Uterus (tissue), 4 donors: ENCODE measurements around the gene MED26. TPM values are rescaled to one million over a fixed set of nuclear protein-coding genes. Genes with fewer than 3 reads are reported as not detected.

ENCODE experiments used
- DNase-seq, 2 donors: peaks; one replicate each; pipeline ENCODE4 v3.0.0-alpha.2; 2019 to 2020
- H3K27ac ChIP-seq, 2 donors: fragments of 200-600 bp; sonication (generic); 1 replicate in 1 of 2; 2 replicates in 1 of 2; pipeline ENCODE4 v1.5.1; 2016 to 2018
- H3K27me3 ChIP-seq, 2 donors: fragments of 200-600 bp; sonication (generic); one replicate each; pipeline ENCODE4 v1.5.1; 2018 to 2019; ENCODE audit warnings: control low read depth in 1 of 2
- H3K36me3 ChIP-seq, 2 donors: fragments of 200-600 bp; sonication (generic); one replicate each; pipeline ENCODE4 v1.5.1; 2019; ENCODE audit warnings: control low read depth in 1 of 2
- H3K4me1 ChIP-seq, 2 donors: fragments of 200-600 bp; sonication (generic); one replicate each; pipeline ENCODE4 v1.5.1; 2018 to 2019; ENCODE audit warnings: control low read depth in 1 of 2
- H3K4me3 ChIP-seq, 2 donors: fragments of 200-600 bp; sonication (generic); 1 replicate in 1 of 2; 2 replicates in 1 of 2; pipeline ENCODE4 v1.5.1; 2018 to 2019; ENCODE audit warnings: mild to moderate bottlenecking in 1 of 2
- H3K9me3 ChIP-seq, 2 donors: fragments of 200-600 bp; sonication (generic); one replicate each; pipeline ENCODE4 v1.5.1; 2019; ENCODE audit warnings: control low read depth in 1 of 2
- POLR2A ChIP-seq, 2 donors: fragments of 450-650 bp; IDR thresholded peaks; one replicate each; pipeline ENCODE4 v1.6.1; 2016; ENCODE audit warnings: antibody characterized with exemption in 2 of 2, mild to moderate bottlenecking in 1 of 2, moderate library complexity in 1 of 2
- intact Hi-C: fragments of 100-400 bp; cut with DNase I; formaldehyde crosslinking; loops from one replicate; pipeline ENCODE4 v1.15.1; 2023; ENCODE audit warnings: low total_unique reads
- total RNA-seq, 4 donors: library from RNA; depleted of rRNA in 3 of 4; stranded (reverse); fragments of >200 nt in 3 of 4; gene quantifications; one replicate each; pipeline versions ENCODE4 v1.1.0 to v1.2.4, GENCODE V29; 2014 to 2023
- TF ChIP-seq, protein P1 (sequence below), 4 experiments: fragments of 200-600 bp in 2 of 4; fragments of 450-650 bp in 2 of 4; sonication (generic) in 2 of 4; IDR thresholded peaks; one replicate each; pipeline ENCODE4 v1.5.1; 2016 to 2019; ENCODE audit warnings: antibody characterized with exemption in 4 of 4, mild to moderate bottlenecking in 2 of 4, moderate library complexity in 1 of 4
- donor health status: DM: yes; HTN: yes; CAD: no.

Gene MED26
- total RNA-seq, 4 donors from 2014 or later, result 1.5 to 13.5 (median 3.6) TPM

GRCh38 chr19:16572332-16573211, 55.4 kb downstream of the MED26 start, which contains the start of gene SLC35E1:
Gene SLC35E1, minus strand, starts transcription at chr19:16572415. Its CDS starts 51 bp downstream, at chr19:16572364.
- intact Hi-C loops, result no loop called here
- Histone ChIP-seq H3K9me3 (no peaks in the 10 kb centered on the region), H3K27me3 (no peaks in the 10 kb centered on the region), H3K36me3 (no peaks in the 10 kb centered on the region), H3K4me3 (peak within 1 kb of the TSS; percentile 92 to 93), H3K27ac (peak within 1 kb of the TSS; percentile 81 to 84), H3K4me1 (peaks cover 0 to 7% of the 10 kb centered on the region in 2 donors)
- peak; percentile 60 to 86 for TF ChIP-seq POLR2A (IDR thresholded peaks at IDR 0.05)
- TF ChIP-seq, protein P1, sequence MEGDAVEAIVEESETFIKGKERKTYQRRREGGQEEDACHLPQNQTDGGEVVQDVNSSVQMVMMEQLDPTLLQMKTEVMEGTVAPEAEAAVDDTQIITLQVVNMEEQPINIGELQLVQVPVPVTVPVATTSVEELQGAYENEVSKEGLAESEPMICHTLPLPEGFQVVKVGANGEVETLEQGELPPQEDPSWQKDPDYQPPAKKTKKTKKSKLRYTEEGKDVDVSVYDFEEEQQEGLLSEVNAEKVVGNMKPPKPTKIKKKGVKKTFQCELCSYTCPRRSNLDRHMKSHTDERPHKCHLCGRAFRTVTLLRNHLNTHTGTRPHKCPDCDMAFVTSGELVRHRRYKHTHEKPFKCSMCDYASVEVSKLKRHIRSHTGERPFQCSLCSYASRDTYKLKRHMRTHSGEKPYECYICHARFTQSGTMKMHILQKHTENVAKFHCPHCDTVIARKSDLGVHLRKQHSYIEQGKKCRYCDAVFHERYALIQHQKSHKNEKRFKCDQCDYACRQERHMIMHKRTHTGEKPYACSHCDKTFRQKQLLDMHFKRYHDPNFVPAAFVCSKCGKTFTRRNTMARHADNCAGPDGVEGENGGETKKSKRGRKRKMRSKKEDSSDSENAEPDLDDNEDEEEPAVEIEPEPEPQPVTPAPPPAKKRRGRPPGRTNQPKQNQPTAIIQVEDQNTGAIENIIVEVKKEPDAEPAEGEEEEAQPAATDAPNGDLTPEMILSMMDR (IDR thresholded peaks at IDR 0.05), result peak in 1 of 4 experiments; percentile 12
- DNase-seq, result peak; percentile 93 to 95

- Histone ChIP-seq H3K27ac (peak overlapping the region; percentile 67 to 81), H3K4me1 (peaks cover 0 to 7% of the 10 kb centered on the region in 2 donors), H3K27me3 (no peaks in the 10 kb centered on the region), H3K4me3 (peak overlapping the region; percentile 82 to 93), H3K36me3 (no peaks in the 10 kb centered on the region), H3K9me3 (no peaks in the 10 kb centered on the region)
- DNase-seq, result no peak
- intact Hi-C loops, result no loop called here
- no peak for TF ChIP-seq POLR2A (IDR thresholded peaks at IDR 0.05)
- TF ChIP-seq, protein P1 (IDR thresholded peaks at IDR 0.05), result peak in 1 of 4 experiments; percentile 1
Observed at GRCh38 chr19:16571822-16572331, 56.1 kb downstream of the MED26 start.

DNA sequence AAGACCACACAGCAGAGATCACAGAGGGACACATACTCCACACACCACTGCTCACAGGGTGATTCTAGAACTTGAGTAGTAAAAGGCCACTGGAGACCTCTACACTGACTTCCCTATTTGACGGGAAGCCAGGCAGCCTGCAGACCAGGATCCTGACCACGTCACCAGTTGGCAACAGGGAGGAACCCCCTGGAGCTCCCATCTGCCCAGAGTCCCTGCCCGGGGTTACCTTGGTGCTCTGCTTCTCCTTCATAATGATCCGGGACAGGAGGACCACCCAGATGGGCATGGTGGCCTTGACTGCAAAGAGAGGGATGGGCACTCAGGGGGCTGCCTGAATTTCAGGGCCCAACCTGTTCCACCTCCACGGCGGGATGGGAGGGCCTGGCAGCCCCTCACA, 56.7 kb downstream of the MED26 start:
- Histone ChIP-seq H3K27ac (peak overlapping the region in 1 of 2 donors; percentile 67), H3K4me3 (peak overlapping the region; percentile 82 to 93), H3K4me1 (peaks cover 0 to 7% of the 10 kb centered on the region in 2 donors), H3K27me3 (no peaks in the 10 kb centered on the region), H3K9me3 (no peaks in the 10 kb centered on the region), H3K36me3 (no peaks in the 10 kb centered on the region)
- intact Hi-C loops, result no loop called here
- DNase-seq, result no peak
- TF ChIP-seq POLR2A (IDR thresholded peaks at IDR 0.05), result no peak
- TF ChIP-seq, protein P1 (IDR thresholded peaks at IDR 0.05), result no peak

- TF ChIP-seq, protein P1 (IDR thresholded peaks at IDR 0.05), result no peak
- H3K27ac ChIP-seq, result no peak overlapping the region
- peaks cover 0 to 7% of the 10 kb centered on the region in 2 donors for H3K4me1 ChIP-seq
- no peak for DNase-seq
- intact Hi-C loops, result no loop called here
- H3K27me3 ChIP-seq, result no peaks in the 10 kb centered on the region
- H3K4me3 ChIP-seq, result no peak overlapping the region
- no peaks in the 10 kb centered on the region for H3K36me3 ChIP-seq
- no peaks in the 10 kb centered on the region for H3K9me3 ChIP-seq
Observed at GRCh38 chr19:16569609-16570320, 58.2 kb downstream of the MED26 start.
